HG02938 (cell line): ENCODE measurements around the gene PLCH1.
A peak's percentile ranks its signal among the peaks of the same experiment; 100 is the strongest.

Source experiments
- ATAC-seq: cut with Tn5 transposase; IDR thresholded peaks from one replicate; pipeline ENCODE4 v1.9.1; 2021; ENCODE audit warnings: mild to moderate bottlenecking, moderate library complexity; ENCODE audit not compliant: unreplicated experiment

The PLCH1 gene, protein sequence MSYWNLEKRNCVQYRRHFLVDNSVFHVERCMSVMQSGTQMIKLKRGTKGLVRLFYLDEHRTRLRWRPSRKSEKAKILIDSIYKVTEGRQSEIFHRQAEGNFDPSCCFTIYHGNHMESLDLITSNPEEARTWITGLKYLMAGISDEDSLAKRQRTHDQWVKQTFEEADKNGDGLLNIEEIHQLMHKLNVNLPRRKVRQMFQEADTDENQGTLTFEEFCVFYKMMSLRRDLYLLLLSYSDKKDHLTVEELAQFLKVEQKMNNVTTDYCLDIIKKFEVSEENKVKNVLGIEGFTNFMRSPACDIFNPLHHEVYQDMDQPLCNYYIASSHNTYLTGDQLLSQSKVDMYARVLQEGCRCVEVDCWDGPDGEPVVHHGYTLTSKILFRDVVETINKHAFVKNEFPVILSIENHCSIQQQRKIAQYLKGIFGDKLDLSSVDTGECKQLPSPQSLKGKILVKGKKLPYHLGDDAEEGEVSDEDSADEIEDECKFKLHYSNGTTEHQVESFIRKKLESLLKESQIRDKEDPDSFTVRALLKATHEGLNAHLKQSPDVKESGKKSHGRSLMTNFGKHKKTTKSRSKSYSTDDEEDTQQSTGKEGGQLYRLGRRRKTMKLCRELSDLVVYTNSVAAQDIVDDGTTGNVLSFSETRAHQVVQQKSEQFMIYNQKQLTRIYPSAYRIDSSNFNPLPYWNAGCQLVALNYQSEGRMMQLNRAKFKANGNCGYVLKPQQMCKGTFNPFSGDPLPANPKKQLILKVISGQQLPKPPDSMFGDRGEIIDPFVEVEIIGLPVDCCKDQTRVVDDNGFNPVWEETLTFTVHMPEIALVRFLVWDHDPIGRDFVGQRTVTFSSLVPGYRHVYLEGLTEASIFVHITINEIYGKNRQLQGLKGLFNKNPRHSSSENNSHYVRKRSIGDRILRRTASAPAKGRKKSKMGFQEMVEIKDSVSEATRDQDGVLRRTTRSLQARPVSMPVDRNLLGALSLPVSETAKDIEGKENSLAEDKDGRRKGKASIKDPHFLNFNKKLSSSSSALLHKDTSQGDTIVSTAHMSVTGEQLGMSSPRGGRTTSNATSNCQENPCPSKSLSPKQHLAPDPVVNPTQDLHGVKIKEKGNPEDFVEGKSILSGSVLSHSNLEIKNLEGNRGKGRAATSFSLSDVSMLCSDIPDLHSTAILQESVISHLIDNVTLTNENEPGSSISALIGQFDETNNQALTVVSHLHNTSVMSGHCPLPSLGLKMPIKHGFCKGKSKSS (N-terminal part only)

DNA sequence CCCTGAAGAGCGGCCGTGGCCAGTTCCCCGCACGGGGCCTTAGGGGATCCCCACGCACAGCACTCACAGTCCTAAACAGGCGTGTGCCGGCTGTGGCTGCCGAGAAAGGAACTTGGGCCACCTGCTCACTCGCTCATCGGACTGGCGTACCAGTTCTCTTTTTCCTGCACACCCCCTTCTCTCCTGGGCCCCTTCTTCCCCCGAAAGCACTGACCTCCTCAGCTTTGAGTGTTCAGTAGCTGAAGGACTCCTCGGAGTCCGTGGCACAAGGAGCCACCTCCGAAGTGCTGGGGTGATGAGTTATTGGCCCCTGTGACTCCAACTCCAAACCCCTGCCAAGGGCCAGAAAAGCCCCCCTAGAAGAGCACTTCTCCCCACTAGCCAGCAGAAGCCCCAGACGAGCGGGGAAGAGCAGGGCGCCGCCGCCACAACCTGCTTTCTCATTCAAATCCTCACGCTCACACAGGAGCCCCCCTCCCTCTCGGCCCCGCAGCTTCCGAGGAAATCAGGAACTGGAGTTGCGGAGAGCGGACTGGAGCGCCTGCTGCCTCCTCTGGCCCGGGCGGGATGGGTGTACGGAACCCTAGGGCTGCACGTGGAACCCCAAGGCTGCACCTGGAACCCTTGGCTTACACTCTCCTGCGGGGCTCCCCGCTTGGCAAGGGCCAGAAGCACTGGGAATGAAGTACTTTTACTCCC is at the start of gene PLCH1:
TSS of gene PLCH1 (minus strand) at position 446 of the 699 bp plus-strand sequence. CDS start 40,847 bp downstream, outside the sequence.
- ATAC-seq: peak; percentile 55

DNA sequence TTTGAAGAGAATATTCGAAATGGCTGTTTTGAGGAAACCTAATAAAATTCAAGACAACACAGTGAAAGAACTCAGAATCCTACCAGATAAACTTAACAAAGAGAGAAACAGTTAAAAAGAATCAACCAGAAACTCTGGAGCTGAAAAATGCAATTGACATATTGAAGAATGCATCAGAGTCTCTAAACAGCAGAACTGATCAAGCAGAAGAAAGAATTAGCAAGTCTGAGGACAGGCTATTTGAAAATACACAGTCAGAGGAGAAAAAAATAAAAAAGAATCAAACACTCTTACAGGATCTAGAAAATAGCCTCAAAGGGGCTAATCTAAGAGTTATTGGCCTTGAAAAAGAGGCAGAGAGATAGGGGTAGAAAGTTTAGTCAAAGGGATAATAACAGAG is 47.7 kb upstream of the PLCH1 start:
- no peak for ATAC-seq

DNA sequence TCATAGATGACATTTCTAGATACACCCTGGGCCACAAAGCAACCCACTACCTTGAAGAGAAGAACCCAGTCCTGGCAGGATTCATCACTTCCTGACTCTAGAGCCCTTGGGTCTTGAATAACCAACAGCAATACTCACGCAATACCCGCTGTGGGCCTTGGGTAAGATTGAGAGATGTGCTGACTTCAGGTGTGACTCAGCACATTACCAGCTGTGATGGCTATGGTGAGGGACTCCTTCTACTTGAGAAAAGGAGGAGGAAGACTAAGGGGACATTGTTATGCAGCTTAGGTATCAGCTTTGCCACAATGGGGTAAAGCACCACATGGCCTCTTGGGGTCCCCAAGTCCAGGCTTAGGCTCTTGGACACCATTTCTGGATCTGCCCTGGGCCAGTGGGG is 46.3 kb upstream of the PLCH1 start:
- no peak for ATAC-seq

DNA sequence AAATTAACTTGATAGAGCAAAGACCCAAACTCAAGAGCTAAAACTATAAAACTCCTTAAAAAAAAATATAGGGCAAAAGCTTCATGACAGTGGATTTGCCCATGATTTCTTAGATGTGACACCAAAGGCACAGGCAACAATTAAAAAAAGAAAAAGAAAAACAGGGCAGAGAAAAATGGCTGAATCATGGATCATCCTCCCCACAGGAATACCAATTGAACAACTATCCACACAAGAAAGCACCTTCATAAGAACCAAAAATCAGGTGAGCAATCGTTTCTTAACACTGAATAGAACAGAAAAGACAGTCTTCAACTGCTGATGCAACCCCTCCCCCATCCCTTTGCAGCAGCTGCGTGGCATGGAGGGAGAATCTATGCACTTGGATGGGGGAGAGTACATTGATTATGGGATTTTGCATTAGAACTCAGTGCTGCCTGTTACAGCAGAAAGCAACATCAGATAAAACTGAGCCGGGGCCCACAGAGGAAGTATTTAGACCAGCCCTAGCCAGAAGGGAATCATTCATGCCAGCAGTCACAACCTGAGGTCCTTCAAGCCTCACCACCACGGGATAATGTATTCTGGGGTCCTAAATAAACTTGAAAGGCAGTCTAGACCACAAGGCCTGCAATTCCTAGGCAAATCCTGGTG is 45.5 kb upstream of the PLCH1 start:
- ATAC-seq: no peak

DNA sequence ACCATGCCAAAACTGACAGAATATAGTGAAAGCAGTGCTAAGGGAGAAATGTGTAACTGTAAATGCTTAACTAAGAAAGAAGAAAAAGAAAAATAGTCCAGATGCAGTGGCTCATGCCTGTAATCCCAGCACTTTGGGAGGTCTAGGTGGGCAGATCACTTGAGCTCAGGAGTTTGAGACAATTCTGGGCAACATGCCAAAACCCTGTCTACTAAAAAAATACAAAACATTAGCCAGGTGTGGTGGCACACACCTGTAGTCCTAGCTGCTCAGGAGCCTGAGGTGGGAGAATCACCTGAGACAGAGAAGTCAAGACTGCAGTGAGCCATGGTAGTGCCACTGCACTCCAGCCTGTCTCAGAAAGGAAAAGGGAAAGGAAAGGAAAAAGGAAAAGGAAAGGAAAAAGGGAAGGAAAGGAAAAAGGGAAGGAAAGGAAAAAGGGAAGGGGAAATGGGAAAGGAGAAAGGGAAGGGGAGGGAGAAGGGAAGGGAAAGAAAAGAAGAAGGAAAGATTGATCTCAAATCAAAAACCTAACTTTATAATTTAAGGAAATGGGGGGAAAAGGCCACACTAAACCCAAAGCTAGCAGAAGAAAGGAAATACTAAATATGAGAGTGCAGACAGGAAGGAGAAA is 40.9 kb upstream of the PLCH1 start:
- ATAC-seq: no peak

DNA sequence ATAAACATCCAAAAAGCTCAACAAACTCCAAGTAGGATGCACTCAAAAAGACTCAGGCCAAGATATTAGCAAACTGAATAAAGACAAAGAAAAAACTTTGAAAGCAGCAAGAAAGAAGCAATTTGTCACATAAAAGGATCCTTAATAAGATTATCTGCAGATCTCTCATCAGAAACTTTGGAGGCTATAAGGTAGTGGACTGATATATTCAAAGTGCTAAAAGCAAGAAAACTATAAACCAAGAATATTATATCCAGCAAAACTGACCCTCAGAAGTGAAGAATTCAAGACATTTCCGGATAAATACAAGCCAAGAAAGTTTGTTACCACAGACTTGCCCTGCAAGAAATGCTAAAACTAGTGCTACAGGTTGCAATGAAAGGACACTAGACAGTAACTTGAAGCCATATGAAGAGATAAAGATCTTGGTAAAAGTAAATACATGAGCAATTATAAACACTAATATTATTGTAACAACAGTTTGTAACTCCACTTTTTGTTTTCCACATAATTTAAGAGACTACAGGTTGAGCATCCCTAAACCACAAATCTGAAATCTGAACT is 37.6 kb upstream of the PLCH1 start:
- ATAC-seq: no peak

DNA sequence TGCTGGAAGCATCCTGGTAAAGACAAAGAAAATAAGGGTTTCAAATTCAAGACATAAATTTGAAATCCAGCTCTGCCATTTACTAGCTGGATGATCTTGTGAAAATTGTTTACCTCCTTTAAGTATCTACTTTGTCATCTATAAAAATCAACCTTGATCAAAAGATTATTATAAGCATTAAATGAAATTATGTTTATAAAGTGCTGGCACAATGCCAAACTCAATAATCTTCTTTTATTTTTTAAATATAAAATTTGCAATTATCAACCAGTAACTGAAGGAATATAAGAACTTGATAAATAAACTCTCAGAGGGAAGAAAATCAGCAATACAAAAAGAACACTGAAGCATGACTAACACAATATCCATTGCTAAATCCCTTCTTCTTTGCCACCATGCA is 35.4 kb upstream of the PLCH1 start:
- no peak for ATAC-seq

DNA sequence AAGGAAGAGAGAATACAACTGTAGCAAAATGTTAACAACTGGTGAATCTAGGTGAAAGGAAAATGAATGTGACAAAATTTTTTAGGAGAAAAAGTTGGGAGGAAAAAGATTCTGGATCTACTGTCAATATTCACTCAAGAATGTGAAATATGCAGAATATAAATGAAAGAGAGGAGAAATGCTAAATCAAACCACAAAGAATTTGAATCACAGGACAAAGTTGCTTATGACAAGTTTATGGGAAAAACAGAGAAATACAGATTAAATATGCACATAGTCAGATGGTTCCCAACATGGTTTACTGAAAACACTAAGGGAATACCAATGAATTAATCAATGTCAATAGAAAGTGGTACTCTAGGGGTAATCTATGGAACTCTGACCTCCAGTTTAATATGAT is 33.6 kb upstream of the PLCH1 start:
- no peak for ATAC-seq

DNA sequence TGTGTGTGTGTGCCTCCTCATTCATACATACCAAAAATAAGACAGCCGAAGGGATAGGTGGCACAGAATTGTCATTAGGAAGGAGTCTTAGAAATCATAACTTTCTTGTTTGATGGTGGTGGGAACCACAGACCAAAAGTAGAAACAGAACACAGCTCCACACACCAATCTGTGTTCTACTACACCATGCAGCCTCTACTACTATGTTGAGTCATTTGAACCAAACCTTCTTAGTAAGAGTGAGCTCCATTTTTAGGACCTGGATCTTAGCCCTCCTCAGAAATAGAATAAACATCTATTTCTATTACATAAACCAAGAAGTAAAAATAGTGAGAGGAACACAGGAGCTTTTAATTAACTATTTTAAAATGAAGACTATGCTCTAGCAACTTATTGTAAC is 27.9 kb upstream of the PLCH1 start:
- no peak for ATAC-seq

DNA sequence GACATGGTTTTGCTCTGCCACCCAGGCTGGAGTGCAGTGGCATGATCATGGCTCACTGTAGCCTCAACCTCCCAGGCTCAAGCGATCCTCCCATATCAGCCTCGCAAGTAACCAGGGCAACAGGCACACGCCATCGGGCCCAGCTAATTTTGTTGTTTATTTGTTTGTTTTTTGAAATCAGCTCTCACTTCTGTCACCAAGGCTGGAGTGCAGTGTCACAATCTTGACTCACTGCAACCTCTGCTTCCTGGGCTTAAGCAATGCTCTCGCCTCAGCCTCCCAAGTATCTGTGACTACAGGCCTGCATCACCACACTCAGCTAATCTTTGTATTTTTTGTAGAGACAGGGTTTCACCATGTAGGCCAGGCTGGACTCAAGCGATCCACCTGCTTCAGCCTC is 26.3 kb upstream of the PLCH1 start:
- no peak for ATAC-seq

DNA sequence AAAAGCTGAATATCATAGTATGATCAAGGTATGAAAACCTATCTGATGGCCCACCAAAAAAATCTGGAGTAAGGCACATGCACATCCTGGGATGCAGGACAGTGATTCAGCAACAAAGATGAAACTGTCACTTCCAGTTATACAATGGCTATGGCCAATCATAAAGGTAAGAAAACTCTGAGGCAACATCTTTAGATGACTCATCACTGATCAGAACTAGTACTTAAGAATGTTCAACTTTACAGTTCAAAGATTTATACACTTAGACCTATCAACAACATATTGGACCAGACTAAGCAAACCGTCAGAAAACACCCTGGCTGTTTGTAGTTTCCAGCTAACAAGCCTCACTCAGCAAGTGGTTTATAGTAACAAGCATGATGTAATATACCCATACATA is 21.3 kb upstream of the PLCH1 start:
- no peak for ATAC-seq

DNA sequence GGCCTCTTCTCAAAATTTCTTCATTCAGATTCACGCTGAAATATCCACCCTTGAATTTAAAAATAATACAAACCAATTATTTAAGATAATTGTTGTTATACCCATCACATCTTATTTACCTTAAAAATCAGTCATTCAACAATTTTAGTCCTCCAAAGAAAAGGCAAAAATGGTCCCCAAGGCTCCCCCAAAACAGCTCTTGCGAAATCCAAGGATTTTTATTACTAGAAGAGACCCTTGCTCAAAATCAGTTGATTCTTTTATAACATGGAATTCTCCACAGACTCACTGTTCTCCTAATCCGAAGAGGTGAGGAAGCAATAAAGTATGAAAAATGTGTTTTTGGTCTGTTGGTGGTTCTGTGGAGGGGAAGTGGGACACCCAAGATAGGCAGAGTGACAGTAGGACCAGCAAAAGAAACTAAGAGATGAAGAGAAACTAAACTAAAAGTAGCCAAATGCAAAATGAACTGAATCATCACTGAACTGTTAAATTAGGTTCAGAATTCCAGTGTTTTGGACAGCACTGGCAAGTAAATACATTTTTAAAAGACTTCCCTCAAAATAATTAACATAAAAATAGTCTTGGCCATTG is 19.1 kb upstream of the PLCH1 start:
- no peak for ATAC-seq

DNA sequence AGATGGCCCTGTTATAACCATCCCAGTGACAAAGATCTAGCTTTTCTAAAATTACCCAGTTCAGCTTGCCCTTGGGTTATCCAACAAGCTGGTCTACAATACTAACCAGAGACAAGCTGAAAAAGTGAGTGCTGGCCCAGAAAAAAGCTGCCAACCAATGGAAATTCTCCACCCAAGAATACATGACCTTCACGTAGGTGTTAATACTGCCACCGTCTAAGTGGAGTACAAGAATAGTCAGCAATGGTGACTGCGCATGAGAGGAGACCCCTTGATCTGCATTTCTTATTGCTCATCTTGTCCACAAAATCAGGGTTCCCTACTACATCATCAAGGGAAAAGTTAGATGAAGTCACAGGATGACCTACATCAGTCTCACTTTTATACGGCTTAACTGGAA is 15.8 kb upstream of the PLCH1 start:
- ATAC-seq: no peak

DNA sequence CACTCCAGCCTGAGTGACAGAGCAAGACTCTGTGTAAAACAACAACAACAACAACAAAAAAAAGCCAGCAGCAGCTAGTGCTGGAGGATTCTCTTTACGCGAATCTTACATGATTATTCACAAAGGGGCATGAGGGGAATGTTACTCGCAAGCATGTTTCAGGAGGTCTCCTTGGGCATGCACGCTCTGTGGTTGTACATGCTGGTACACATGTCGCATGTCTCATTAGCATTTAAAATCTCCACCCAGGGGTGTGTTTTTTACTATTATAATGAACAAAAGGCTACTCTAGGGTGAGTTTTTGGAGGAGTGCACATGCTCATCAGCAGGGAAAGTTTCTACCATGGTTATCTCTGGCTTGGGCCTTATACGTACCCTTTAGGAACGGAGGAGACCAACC is 12.7 kb upstream of the PLCH1 start:
- ATAC-seq: no peak

DNA sequence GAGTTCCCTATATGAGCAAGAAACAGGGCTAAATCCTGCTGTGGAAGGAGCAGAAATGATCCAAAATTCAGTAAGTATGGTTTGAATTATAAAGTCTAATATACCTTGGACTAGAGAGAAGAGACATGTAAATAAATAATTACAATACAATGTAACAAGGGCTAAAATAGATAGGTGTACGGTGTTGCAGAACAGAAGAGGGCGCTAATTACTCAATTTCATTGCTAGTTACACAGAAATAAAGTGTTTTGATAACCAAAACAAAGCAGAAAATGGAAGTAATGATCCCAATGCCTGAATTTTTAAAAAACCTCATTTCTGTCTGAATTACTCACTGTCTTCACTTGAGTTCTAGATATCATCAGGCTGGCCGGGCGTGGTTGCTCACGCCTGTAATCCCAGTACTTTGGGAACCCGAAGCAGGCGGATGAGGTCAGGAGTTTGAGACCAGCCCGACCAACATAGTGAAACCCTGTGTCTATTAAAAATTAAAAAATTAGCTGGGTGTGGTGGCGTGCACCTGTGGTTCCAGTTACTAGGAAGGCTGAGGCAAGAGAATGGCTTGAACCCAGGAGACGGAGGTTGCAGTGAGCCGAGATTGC is 8.3 kb upstream of the PLCH1 start:
- no peak for ATAC-seq

DNA sequence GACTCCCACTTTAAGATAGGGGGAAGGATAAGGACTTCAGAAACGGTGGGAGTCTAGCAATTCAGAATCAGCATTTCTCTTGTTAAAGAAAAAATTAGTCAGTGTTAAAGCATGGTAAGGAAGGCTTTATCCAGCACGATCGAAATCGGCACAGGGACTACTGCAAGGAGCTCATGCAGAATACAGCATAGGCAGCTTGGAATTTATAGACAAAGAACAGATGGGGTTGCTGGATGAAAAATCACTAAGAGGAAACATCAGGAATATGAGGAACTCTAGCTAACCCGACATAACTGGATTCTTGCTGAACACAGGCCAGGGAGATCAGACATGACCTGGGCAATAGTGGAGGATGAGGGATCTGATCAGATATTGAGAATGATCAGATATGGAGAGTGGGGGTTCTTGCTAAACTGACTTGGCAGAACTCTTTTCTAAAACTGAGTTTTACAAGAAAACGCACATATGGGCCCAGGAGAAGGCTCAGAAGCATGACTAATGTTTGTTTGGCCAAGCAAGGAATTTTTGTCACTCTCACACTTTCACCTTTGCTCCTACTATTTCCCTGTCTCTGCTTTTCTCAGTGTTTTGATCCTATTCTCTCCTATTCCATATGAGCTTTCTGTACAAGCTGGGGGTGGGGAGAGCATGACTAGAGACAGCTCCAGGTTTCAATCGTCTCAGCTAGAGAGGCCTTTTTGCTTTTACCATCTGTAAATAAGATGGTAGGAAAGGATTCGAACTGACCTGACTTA is 3.9 kb upstream of the PLCH1 start:
- no peak for ATAC-seq

DNA sequence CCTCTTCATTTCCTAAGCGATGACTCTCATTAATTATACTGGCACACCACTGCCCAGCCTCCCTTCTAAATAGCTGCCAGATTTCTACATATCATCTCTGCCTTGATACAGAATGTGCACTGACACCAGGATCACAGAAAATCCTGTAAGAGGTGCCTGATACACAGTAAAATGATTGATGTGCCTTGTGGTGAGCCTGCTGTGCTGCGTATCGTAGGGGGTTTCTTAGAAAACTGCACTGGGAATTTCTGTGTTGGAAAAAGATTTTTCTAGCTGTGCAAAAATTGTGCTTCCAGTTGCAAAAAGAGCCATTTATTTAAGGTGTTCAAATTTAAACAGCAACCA is 3.0 kb upstream of the PLCH1 start:
- ATAC-seq: no peak
